Transverse colon (tissue), 4 donors: Measurements from ENCODE around the gene RHOF. TPM values are rescaled to one million over a fixed set of nuclear protein-coding genes. Genes with fewer than 3 reads are reported as not detected.

Experiments used
- DNase-seq: peaks from one replicate; pipeline ENCODE4 v3.0.0-alpha.2; 2019
- H3K27ac ChIP-seq, 4 donors: fragments of 200-600 bp; sonication (generic); 2 replicates each; pipeline ENCODE4 v1.5.1; 2016 to 2018; ENCODE audit warnings: inconsistent platforms in 4 of 4
- H3K27me3 ChIP-seq: fragments of 200-600 bp; sonication (generic); 2 replicates; pipeline ENCODE4 v1.5.1; 2017; ENCODE audit warnings: inconsistent platforms
- H3K36me3 ChIP-seq, 4 donors: fragments of 200-600 bp; sonication (generic); 2 replicates each; pipeline ENCODE4 v1.5.1; 2017 to 2019; ENCODE audit warnings: inconsistent platforms in 4 of 4
- H3K4me1 ChIP-seq, 4 donors: fragments of 200-600 bp; sonication (generic); 2 replicates each; pipeline ENCODE4 v1.5.1; 2017 to 2020; ENCODE audit warnings: inconsistent platforms in 4 of 4
- H3K4me3 ChIP-seq, 4 donors: fragments of 200-600 bp; sonication (generic); 1 replicate in 1 of 4; 2 replicates in 3 of 4; pipeline versions ENCODE4 v1.5.1 to v1.6.1; 2017 to 2019; ENCODE audit warnings: inconsistent platforms in 4 of 4
- H3K9me3 ChIP-seq, 2 donors: fragments of 200-600 bp; sonication (generic); 2 replicates each; pipeline ENCODE4 v1.5.1; 2017 to 2019; ENCODE audit warnings: inconsistent platforms in 2 of 2
- EP300 ChIP-seq: sonication (generic); formaldehyde crosslinking; IDR thresholded peaks from one replicate; pipeline ENCODE4 v1.6.1; 2017; ENCODE audit warnings: antibody characterized with exemption, low read depth
- POLR2A ChIP-seq: fragments of 450-650 bp; IDR thresholded peaks from one replicate; pipeline ENCODE4 v1.6.1; 2016; ENCODE audit warnings: antibody characterized with exemption, mild to moderate bottlenecking, moderate library complexity
- POLR2AphosphoS5 ChIP-seq, 3 donors: sonication (generic); formaldehyde crosslinking; IDR thresholded peaks; one replicate each; pipeline ENCODE4 v1.6.1; 2016; ENCODE audit warnings: antibody characterized with exemption in 3 of 3
- WGBS, 2 donors: methylation state at CpG; one replicate each; pipeline ENCODE4 v1.1.5; 2018; ENCODE audit warnings: low coverage in 1 of 2; 5-methylcytosine and 5-hydroxymethylcytosine counted together
- in situ Hi-C, 4 donors: fragments of 200-750 bp; cut with MboI; loops; one replicate each; pipeline versions ENCODE4 v1.15.0 to v1.15.1; 2017; ENCODE audit warnings: low sequenced_read_pairs in 3 of 4, low pct_ligation_motif_present in 1 of 4, low pct_unique_long_range_greater_than_20kb in 1 of 4
- intact Hi-C: fragments of 100-400 bp; cut with DNase I; formaldehyde crosslinking; loops from one replicate; pipeline ENCODE4 v1.15.1; 2023; ENCODE audit warnings: low total_unique reads
- total RNA-seq, 4 donors: library from RNA; depleted of rRNA; stranded (reverse); fragments of >200 nt; gene quantifications; one replicate each; pipeline ENCODE4 v1.1.0, GENCODE V29; 2016
- TF ChIP-seq, protein P1 (sequence below), 5 experiments: fragments of 200-600 bp in 3 of 5; fragments of 450-650 bp in 2 of 5; sonication (generic) in 3 of 5; IDR thresholded peaks; 1 replicate in 2 of 5; 2 replicates in 3 of 5; pipeline ENCODE4 v1.5.1; 2016 to 2017; ENCODE audit warnings: antibody characterized with exemption in 5 of 5, inconsistent platforms in 3 of 5, mild to moderate bottlenecking in 2 of 5, moderate library complexity in 1 of 5

RHOF gene
- total RNA-seq, 4 donors from 2014 or later = 14.9 to 251 (median 150) TPM

DNA sequence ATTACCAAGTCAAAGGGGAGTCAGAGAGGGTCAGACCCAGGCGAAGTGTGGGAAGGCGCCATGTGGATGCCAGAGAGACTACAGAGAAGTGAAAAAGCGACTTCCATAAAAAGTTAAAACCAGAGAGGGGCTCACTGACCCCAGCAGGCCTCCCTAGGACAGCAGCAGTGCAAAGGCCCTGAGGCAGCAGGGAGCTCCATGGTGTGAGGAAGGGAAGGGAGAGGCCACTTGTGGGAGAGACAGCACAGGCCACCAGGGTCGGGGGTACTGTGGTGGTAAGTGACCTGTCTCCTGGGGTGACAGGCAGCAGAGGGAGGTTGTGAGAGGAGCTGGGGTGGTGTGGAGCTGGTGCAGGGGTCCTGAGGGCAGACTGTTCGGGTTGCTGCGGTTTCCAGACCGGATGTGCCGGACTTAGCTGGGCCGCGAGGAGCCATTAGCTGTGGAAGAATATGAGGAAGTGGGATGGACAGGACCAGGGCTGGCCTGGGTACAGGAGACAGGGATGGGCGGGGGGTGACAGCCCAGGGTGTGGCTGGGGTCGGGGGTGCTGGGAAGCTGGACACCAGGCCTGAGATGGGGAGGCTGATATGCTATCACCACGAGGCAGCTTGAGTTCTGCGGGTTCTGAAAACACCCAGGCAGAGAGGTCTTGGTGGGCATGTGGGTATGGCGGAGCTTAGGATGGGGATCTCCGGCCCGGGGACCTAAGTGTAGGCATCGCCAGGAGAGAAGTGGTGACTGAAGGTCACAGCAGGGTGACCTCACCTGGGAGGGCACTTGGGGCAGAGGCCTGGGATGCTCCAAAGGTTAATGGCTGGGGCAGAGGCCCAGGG, 33.0 kb upstream of the RHOF start:
- peaks cover 0 to 62% (median 27%) of the 10 kb centered on the region in 4 donors for H3K36me3 ChIP-seq
- H3K4me1 ChIP-seq = no peaks in the 10 kb centered on the region
- 90 to 93% methylated on average over 6 to 18 of the region's 18 CpGs for WGBS, 2 donors
- no peak overlapping the region for H3K4me3 ChIP-seq
- no peak for DNase-seq
- intact Hi-C loops (no loop called here), in situ Hi-C loops (no loop called here)
- H3K9me3 ChIP-seq = no peaks in the 10 kb centered on the region
- H3K27me3 ChIP-seq = no peaks in the 10 kb centered on the region
- TF ChIP-seq, protein P1, sequence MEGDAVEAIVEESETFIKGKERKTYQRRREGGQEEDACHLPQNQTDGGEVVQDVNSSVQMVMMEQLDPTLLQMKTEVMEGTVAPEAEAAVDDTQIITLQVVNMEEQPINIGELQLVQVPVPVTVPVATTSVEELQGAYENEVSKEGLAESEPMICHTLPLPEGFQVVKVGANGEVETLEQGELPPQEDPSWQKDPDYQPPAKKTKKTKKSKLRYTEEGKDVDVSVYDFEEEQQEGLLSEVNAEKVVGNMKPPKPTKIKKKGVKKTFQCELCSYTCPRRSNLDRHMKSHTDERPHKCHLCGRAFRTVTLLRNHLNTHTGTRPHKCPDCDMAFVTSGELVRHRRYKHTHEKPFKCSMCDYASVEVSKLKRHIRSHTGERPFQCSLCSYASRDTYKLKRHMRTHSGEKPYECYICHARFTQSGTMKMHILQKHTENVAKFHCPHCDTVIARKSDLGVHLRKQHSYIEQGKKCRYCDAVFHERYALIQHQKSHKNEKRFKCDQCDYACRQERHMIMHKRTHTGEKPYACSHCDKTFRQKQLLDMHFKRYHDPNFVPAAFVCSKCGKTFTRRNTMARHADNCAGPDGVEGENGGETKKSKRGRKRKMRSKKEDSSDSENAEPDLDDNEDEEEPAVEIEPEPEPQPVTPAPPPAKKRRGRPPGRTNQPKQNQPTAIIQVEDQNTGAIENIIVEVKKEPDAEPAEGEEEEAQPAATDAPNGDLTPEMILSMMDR (IDR thresholded peaks at IDR 0.05) = no peak
- TF ChIP-seq EP300 = no peak
- no peak for TF ChIP-seq POLR2AphosphoS5 (IDR thresholded peaks at IDR 0.05)
- no peak for TF ChIP-seq POLR2A
- H3K27ac ChIP-seq = no peak overlapping the region

DNA sequence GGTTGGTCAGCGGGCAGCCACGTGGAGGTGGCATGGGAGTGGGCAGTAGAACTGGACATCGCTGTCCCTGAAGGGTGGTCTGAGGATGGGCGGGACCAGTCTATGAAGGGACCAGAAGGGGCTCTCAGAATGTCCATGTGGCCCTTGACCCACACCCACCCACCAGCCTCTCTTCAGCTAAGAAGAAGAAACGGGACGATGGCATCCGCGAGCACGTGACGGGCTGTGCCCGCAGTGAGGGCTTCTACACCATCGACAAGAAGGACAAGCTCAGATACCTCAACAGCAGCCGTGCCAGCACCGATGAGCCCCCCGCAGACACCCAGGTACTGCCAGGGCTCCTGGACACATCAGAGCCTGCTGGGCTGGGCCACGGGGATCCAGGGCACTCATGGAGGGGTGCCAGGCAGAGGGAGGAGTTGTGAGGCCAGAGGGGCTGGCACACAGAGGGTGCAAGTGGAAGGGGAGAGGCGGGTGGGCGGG, 31.6 kb upstream of the RHOF start:
- WGBS, 2 donors = 87 to 88% methylated on average over 9 to 18 of the region's 18 CpGs
- no peaks in the 10 kb centered on the region for H3K27me3 ChIP-seq
- H3K4me3 ChIP-seq = no peak overlapping the region
- peaks cover 0 to 63% (median 27%) of the 10 kb centered on the region in 4 donors for H3K36me3 ChIP-seq
- in situ Hi-C loops (no loop called here), intact Hi-C loops (no loop called here)
- no peak for TF ChIP-seq POLR2AphosphoS5 (IDR thresholded peaks at IDR 0.05)
- TF ChIP-seq POLR2A = peak; percentile 12
- H3K9me3 ChIP-seq = no peaks in the 10 kb centered on the region
- no peak for DNase-seq
- H3K27ac ChIP-seq = no peak overlapping the region
- no peaks in the 10 kb centered on the region for H3K4me1 ChIP-seq

DNA sequence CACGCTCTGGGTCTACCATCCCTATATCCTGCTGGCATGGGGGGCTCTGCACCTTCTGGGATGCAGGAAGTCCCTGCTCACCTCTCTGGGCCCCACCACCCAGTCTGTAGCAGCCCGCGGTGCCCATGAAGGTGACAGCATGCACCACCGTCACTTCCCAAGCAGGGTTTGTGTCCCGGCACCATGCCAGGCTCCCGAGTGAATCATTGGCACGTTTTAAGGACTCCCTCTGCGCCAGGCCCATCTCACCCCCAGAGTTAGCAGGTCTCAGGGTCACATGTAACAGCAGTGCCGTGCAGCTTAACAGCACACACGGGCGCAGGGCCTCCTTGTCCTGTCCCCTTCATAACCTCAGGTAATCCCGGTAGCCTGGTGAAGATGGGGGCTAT, 30.2 kb upstream of the RHOF start:
- peaks cover 0 to 64% (median 28%) of the 10 kb centered on the region in 4 donors for H3K36me3 ChIP-seq

DNA sequence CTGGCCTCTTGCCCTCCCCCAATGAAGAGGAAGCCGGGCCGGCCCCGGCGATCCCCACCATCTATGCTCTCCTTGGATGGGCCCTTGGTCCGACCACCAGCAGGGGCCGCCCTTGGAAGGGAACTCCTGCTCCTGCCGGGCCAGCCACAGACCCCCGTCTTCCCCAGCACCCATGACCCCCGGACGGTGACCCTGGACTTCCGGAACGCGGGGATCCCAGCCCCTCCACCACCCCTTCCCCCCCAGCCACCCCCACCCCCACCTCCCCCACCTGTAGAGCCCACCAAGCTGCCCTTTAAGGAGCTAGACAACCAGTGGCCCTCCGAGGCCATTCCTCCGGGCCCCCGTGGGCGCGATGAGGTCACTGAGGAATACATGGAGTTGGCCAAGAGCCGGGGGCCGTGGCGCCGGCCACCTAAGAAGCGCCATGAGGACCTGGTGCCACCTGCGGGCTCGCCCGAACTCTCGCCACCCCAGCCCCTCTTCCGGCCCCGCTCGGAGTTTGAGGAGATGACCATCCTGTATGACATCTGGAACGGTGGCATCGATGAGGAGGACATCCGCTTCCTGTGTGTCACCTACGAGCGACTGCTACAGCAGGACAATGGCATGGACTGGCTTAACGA, 29.7 kb upstream of the RHOF start:
- DNase-seq = no peak
- intact Hi-C loops (no loop called here), in situ Hi-C loops (no loop called here)
- no peaks in the 10 kb centered on the region for H3K9me3 ChIP-seq
- H3K27ac ChIP-seq = no peak overlapping the region
- H3K36me3 ChIP-seq = peaks cover 0 to 62% (median 27%) of the 10 kb centered on the region in 4 donors
- TF ChIP-seq, protein P1 (IDR thresholded peaks at IDR 0.05) = no peak
- TF ChIP-seq POLR2AphosphoS5 (IDR thresholded peaks at IDR 0.05) = no peak
- TF ChIP-seq POLR2A = no peak
- TF ChIP-seq EP300 = no peak
- H3K27me3 ChIP-seq = no peaks in the 10 kb centered on the region
- H3K4me1 ChIP-seq = no peaks in the 10 kb centered on the region
- H3K4me3 ChIP-seq = no peak overlapping the region
- 89% methylated on average over 35 of the region's 36 CpGs; no CpG with 5 or more reads in 1 of the 2 donors for WGBS, 2 donors

More for the DNA sequence above, 30.2 kb upstream of the RHOF start:
- no peak for TF ChIP-seq POLR2A
- TF ChIP-seq POLR2AphosphoS5 (IDR thresholded peaks at IDR 0.05) = no peak
- TF ChIP-seq EP300 = no peak
- TF ChIP-seq, protein P1 (IDR thresholded peaks at IDR 0.05) = no peak
- Histone ChIP-seq H3K9me3 (no peaks in the 10 kb centered on the region), H3K4me3 (no peak overlapping the region), H3K4me1 (no peaks in the 10 kb centered on the region), H3K27ac (no peak overlapping the region), H3K27me3 (no peaks in the 10 kb centered on the region)
- intact Hi-C loops (no loop called here), in situ Hi-C loops (no loop called here)
- no peak for DNase-seq
- WGBS, 2 donors = 84% methylated on average over 12 of the region's 12 CpGs; no CpG with 5 or more reads in 1 of the 2 donors
